ES-I3 (cell line): ENCODE measurements around the gene PRKCI.

Experiments used
- H3K36me3 ChIP-seq: 2 replicates; pipeline ENCODE4 v1.6.1; 2013; ENCODE audit warnings: mild to moderate bottlenecking, low read length, control low read depth, moderate library complexity; ENCODE audit not compliant: insufficient read depth
- H3K4me1 ChIP-seq: 2 replicates; pipeline ENCODE4 v1.6.1; 2013; ENCODE audit warnings: mild to moderate bottlenecking, control low read depth, low read length; ENCODE audit not compliant: insufficient read depth
- H3K9ac ChIP-seq: 2 replicates; pipeline ENCODE4 v1.6.1; 2013; ENCODE audit warnings: low read depth, mild to moderate bottlenecking, low read length, moderate library complexity
- H3K9me3 ChIP-seq: 2 replicates; pipeline ENCODE4 v1.6.1; 2013; ENCODE audit warnings: mild to moderate bottlenecking, low read length, moderate library complexity; ENCODE audit not compliant: control insufficient read depth, insufficient read depth

Gene PRKCI

DNA sequence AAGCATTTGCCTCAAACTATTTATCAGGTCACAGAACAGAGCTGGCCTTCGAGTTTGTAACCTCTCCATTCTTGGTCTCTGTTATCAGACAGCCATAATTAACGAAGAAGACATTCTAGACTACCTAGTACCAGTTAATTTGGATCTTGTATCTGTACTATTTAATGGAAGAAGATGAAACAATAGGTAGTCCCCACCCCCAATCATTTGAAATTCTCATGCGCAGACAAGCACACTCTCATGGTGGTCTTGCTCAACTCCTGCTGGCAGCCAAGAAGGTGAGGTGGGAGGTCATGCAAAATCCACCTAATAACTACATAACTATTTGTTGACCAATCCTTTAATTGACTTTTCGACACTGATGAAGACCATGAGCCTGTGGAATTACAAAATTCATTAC is 132.5 kb downstream of the PRKCI start:
- Histone ChIP-seq H3K9me3 (no peaks in the 10 kb centered on the region), H3K36me3 (no peaks in the 10 kb centered on the region), H3K4me1 (peaks cover 18% of the 10 kb centered on the region; the same call in 1 of the 2 replicates), H3K9ac (peak overlapping the region; percentile 23; the same call in 1 of the 2 replicates)
